AG20443 (cell line): ENCODE measurements around the gene IFNG.

ENCODE experiments used
- DNase-seq: peaks from one replicate; pipeline ENCODE4 v3.0.0; 2012; ENCODE audit warnings: low spot score, mixed read lengths

Gene IFNG

DNA sequence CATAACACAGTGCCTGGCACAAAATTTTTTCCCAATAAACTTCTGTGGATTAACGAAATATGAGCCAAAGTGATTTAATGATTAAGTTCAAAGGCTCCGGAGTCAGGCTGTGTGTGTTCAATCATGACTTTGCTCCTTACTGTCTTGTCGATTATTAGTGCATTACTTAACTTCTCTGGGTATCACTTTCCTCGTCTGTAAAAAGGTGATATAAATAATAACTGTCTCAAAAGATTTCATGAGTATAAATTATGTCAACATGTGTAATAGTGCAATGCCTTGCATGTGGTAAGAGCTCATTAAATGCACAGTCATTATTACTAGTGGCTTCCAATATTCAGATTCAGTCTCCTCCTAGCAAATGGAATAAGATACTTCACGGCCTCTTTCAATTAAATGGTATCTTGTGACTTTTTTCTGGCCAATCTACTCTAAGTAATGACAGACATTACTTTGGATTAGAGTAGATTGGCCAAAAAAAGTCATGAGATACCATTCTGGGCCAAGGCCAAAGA lies 6.8 kb upstream of the IFNG start:
- DNase-seq = no peak

DNA sequence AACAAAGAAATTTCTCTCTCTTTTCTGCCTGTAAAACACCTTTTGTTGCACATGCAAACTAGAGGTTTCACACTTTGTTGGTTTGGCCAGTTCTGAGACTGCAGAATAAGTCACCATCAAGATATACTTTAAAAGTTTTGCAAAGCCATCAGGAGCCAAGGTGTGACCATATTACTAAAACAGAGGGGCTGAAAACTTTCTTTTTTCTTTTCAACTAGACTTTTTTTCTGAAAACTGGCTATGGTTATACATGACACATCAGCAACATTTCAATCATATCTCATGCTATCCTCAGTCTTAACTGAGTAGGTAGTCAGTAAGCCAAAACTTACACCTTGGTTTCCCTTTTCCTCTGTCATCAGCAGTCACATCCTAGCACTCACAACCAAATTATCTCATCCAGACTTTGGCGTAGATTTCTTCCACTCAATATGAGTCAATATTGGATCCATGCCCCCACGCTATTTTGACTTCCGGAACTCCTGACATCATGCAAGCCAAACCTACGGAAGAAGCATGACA lies 4.1 kb upstream of the IFNG start:
- DNase-seq = no peak

DNA sequence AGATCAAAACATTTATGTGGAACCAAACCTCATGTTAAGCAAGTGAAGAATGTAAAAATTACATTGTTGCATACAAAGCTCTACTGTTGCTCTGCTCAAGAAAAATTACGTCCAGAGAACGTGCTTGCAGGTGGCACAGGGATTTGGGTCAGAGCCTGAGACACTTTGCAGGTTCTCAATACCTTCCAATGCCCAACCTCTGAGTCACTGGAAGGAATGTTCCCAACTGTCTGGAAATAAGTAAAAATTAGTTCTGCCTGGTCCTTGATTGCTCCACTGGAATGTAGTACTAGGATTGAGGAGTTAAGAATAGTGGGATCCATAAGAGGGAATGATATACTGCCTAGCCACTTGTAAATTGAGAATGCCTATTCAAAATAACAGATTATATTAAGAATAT lies 2.8 kb upstream of the IFNG start:
- DNase-seq = no peak

DNA sequence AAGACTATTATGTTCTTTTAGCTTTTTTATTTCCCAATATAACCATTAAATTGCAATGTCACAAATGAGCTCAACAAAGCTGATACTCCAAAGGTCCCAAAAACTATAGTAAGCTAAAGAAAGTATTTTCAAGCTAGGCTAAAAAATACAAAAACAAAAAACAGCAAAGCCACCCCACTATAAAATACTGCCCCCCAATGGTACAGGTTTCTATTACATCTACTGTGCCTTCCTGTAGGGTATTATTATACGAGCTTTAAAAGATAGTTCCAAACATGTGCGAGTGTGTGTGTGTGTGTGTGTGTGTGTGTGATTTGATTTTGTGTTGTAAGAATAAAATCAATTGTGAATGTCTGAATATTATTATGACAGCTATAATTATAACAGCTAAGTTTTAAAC lies 1.1 kb downstream of the IFNG start:
- no peak for DNase-seq

DNA sequence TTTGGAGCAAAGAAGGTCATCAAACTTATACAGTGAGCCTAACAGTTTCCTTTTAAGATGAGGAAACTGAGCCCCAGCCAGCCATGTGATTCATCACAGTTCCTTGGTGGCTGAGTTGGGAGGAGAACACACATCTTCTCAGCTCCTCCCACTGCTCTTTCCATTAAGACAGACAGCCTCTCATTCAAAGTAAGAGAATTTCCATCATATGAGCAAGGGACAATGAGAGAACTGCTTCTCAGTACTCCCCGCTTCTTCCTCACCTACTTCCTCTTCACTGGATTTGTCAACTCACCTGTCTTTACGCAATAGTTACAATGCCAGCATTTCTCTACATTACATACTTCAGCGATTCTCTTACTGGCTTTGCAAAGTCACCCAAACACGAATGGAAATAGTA lies 2.2 kb downstream of the IFNG start:
- DNase-seq = no peak

DNA sequence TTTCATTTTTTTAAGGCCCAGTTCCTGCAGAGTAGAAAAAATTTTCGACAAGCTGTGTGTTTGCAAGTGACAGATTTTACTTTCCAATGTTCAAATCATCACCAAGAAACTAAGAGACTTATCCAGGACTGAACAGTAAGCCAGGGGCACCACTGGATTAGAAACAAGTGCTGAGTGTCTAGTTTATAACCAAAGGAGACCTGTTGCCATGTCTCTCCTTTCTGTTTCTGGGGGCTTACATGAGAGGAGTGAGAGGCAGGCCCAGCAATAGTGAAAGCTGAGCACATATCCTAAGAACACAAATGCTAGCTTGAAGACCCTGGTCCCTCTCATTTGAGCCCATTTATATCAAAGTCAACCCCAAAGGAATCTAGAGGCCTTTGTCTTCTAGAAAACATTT lies 2.9 kb downstream of the IFNG start:
- DNase-seq = no peak

DNA sequence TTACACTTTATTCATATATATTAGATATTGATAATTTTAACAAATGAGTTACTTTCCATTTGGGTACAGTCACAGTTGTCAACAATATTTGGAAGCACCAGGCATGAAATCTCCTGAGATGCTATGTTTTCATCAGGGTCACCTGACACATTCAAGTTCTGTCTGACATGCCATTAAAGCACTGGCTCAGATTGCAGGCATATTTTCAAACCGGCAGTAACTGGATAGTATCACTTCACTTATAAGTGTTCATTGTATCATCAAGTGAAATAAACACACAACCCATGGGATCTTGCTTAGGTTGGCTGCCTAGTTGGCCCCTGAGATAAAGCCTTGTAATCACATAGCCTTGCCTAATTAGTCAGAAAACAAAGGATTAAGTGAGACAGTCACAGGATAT lies 4.8 kb downstream of the IFNG start:
- no peak for DNase-seq

DNA sequence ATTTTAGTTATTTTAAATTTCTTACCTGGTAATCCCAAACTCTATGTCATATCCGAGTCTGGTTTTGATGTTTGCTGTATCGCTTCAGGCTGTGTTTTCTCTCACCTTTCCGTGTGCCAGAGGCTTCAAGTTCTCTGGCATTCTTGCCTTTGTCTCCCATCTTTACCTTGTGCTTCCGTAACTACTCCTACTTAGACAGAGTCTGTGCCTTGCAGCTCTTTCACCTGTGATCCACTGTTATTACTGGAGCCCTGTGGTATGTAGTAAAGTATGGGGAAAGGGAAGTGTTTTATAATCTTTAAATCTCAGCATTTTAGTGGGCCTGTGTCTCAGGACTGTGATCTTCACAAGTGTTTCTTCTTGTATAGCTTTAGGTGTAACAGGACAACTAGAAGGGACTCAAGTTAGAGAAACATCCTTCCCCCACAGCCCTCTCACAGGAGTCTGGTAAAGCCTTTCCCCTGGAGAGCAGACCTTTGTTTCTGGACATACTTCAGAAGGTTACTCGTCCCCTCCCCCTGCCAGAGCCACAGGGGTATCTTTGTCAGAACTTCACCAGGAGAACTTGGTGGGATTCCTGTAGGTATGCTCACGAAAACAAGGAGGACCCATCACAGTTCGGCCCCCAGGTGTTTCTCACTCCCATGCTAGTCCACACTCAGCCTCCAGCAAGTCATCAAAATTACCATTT lies 11.1 kb downstream of the IFNG start:
- DNase-seq = no peak

DNA sequence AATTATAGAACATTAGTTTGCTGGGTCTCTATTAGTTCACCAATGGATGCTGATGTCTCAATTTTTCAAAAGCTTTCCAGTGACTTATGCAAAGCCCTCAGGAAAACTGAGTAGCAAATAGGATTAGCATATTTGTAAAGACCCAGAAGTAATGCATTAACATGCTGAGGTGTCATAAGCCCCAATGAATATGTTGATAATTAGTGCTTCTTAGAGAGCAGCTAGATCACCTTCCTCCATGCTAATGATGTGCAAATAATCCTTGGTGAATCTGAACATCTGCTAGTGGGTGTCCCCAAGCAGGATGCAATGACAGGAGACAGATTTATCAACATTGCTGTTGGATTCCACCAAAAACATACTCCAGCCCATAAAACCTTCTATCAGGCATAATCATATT lies 19.0 kb downstream of the IFNG start:
- DNase-seq = no peak

DNA sequence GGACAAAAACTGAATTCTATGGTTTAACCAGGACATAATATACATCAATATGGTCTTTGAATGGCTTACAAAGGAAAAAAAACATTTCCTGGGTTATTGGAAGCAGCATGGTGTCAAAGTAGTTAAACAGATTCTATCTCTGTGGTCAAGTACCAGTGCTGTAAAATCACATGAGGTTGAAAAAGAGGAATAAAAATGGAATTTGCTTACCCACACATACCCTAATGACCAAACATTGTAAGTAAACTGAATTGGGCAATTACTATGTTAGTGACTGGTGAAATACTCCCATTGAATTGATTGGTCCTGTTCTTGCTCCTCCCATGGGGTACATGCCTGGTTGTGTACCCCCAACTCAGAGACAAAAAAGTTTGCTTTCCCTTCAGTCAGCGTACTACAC lies 19.6 kb downstream of the IFNG start:
- no peak for DNase-seq

DNA sequence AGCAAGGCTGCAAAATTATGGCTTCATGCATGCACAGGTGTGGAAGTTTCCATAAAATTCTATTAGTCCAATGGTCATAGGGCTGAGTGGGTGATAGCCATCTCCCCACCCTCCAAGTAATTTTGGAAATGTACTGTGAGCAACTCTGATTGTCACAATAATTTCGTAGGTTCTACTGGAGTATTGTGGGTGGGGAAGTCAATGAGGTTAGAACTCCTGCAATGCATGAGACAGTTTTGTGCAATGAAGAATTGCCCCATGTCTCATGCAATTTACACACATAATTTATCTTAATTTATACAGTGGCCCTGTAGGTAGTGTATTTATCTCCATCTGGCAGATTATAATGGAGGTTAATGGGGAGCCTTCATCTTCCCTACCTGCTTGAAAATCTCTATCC lies 20.5 kb downstream of the IFNG start:
- no peak for DNase-seq

DNA sequence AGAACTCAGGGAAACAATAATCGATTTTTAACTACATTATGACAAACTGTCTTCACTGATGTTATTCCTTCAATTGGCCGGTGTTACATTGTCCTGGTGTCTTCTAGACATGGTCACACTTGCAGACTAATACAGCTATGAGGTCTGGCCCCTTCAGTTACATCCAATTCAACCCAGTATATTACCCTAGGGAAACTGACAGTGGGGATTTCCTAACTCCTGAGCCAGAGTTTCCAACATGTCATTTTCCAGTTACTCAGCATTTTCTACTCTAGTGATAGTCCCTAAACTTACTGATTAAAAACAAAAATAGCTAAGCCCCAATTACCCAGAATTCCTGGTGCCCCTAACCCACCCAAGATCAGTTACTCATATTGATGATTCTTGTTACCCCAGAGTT lies 21.1 kb downstream of the IFNG start:
- DNase-seq = no peak

DNA sequence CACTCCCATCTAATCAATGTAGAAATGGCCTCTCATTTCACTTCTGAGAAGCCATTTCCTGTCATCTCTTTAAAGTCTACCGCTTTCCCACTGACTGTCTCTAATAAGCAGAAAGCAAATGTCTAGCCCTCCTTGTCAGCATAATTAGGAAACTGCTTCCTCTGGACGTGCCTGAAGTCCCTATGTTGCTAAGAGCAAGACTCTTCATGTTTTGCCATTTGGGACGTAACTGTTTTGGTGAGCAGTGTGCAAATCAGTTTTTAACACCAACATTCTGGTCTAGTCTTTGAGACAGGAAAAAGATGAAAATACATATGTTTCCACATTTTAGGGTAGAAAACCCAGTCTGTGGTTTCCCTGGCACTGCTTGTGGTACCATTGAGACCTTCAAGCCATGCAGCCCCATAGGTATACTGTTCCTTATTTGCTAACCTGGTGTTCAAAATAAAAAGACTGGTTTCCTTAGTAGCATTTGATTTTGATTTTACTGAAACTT lies 22.2 kb downstream of the IFNG start:
- no peak for DNase-seq

DNA sequence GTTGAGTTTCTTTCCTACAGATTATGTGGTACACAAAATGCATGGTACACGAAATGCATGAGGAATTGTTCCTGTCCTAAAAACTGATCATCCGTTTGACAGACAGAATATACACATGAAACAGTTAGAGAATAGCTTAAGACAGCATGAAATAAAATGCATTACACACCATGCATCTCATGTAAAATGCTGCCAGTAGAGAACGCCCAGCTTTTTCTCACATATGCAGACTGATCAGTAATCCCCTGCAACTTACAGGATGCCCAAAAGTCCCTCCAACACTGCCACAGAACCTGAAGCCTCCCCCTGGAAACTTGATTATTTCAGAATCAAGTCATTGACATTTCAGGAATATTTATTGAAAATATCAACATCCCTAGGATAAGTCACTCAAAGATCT lies 24.0 kb downstream of the IFNG start:
- no peak for DNase-seq

DNA sequence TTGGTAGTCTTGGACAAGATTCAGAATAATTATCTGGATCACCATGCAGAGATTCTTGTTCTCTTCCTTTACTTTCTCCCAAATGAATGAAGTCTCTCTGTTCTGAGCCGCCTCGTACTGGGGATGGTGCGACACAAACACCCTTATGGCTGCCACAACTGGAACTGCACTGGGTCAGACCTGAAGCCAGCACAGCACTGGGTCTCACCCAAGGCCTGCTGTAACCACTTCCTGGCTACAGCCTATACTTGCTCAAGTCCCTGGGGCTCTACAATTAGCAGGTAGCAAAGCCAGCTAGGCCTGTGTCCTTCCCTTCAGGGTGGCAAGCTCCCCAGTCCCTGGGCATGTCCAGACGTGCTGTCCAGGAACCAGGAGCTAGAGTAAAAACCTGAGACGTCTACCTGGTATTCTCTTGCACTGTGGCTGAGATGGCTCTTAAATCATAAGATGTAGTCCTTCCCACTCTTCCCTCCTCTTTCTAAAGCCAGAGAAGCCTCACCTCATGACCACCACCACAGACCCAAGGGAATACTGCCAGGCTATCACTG lies 27.6 kb downstream of the IFNG start:
- no peak for DNase-seq

DNA sequence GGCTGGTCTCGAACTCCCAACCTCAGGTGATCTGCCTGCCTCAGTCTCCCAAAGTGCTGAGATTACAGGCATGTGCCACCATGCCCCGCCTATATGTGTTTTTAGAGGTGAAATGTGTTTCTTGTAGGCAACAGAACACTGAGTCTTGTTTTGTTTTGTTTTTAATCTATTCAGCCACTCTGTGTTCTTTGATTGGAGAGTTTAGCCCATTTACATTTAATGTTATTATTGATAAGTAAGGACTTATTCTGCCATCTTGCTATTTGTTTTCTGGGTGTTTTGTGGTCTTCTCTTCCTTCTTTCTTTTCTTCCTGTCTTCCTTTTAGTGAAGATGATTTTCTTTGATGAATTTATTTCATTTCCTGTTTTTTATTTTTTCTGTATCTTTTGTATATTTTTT lies 29.6 kb downstream of the IFNG start:
- no peak for DNase-seq

DNA sequence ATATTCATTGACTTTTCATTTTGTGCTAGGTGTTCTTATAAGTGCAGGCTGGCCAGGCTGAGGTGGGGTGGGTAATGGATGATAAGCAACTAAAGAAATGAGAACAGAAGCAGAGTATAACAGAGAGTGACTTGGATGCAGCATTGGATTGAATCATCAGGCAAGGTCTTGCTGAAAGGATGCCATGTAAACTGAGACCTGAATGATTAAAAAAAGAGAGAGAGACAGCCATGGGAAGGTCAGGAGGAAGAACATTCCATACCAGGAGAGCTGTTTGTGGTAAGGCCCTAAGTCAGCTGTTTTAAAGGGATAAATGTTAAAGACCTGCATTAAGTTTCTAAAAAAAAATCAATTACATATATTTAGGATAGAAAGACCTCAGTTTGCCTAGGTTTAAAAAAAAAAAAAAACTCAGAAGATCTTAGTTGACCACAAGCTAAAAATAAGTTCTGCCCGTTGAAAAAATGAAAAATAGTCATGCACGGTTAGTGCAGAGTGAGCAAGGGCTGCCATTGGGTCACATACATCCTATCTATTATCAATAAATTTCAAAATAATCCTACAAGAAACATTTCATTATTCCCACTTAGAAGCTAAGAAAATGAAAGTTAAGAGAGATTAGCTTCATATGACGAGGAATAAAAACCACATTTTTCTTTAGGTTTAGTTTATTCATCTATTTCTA lies 37.2 kb downstream of the IFNG start:
- DNase-seq = no peak

DNA sequence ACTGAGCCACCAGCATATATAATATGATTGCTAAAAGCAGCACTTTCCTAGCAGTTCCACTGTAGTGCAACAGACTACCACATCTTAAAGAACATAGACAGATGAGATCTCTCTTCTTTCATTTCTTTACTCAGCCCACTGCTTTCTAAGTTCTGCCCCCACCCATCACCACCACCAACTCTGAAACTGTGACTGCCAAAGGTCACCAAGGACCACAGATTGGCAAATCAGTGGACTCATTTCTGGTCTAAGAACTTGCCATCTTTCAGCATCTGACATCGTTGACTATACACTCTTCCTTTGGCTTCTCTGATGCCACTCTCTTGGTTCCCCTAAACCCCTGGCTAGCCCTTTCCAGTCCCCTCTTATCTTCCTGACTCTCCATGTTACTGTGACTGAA lies 38.4 kb downstream of the IFNG start:
- no peak for DNase-seq

DNA sequence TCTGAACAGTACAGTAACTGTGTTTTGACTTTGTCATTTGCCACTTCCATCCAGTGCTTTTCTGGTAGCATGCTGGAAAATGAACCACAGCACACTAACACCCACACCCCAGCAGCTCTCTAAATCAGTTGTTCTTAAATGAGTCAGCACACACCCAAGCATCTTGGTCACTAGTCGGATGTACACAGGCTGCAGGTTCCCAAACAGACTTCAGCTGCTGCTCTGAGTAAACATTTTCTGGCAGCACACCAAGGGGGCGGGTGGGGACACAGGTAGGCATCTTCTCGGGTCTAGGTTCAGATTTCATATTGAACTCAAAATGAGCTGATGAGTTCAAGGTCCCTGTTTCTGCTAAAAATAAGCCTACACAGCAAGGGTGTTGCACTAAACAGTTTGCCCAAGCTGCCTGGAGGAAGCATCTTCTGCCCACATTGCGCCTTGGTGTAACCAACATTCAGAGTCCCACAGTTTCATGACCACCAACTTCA lies 39.8 kb downstream of the IFNG start:
- DNase-seq = no peak

DNA sequence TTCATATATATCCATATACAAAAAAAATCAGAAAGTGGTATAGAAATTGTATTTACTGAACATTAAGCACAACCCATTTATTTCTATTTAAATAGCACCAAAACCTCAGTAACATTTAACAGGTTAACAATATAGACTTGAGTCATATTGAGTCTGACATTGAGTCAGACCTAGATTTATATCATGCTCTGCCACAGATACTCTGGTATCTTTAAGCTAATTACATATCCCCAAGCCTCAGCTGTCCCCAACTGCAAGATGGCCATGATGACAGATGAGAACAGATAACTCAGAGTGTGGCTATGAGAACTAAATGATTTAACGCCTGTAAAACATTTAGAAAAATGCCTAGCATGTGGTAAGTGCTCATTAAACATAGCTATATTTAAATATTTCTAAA lies 40.3 kb downstream of the IFNG start:
- no peak for DNase-seq

DNA sequence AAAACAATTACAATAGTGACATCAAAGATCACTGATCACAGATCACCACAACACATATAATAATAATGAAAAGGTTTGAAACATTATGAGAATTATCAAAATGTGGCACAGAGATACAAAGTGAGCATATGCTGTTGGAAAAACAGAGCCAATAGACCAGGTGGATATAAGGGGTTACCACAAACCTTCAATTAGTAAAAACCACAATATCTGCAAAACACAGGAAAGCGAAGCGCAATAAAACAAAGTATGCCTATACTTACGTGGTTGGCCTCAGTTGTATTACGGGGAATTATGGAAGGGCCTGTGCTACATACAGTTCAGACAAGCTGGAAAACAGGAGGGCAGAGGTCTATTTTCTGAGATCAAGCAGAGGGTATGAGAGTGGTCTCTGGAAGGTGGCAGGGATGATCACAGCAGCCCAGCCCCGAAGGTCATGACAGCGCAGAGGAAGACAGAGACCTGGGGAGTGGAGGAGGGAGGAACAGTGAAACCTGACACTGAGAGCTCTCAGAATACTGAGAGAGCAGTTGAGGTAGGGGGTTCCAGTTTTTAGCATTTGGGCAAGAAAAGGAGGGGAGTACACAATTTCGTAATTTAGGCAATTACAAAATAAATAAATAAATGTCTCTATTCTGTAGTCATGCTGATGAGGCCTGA lies 41.3 kb downstream of the IFNG start:
- no peak for DNase-seq

DNA sequence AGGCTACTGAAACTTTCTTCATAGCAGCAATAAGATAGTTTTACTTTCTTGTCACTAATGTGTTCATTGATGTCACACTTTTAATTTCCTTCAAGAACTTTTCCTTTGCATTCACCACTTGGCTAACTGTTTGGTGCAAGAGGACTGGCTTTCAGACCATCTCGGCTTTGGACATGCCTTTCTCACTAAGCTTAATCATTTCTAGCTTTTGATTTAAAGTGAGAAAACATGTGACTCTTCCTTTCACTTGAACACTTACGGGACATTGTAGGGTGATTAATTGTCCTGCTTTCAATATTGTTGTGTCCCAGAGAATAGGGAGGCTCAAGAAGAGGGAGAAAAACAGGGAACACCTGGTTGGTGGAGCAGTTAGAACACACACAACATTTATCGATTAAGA lies 41.9 kb downstream of the IFNG start:
- no peak for DNase-seq

DNA sequence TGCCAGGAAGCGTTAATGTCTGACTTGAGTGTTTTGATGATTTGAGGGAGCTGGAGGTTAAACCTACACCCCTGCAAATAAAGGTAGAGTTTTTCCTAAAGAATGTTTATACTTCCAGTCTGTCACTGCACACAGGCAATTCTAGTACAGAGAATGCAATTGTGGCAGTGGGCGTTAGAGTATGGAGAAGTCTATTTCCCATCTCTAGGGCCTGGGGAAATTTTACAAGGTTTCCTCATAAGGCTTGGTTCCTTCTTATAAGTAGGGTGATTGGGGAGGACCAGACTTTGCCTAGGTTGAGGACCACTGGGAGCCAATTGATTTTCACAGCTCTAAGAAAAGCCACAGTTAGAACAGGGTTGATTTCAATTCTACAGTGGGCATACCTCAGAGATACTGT lies 44.3 kb downstream of the IFNG start:
- DNase-seq = no peak
